LNCAP (cell line): ENCODE measurements around the gene LPXN.

Experiments used
- CTCF ChIP-seq: fragments of 450-650 bp; IDR thresholded peaks from 2 replicates; pipeline ENCODE4 v1.5.1; 2017; ENCODE audit warnings: mild to moderate bottlenecking

Gene LPXN

DNA sequence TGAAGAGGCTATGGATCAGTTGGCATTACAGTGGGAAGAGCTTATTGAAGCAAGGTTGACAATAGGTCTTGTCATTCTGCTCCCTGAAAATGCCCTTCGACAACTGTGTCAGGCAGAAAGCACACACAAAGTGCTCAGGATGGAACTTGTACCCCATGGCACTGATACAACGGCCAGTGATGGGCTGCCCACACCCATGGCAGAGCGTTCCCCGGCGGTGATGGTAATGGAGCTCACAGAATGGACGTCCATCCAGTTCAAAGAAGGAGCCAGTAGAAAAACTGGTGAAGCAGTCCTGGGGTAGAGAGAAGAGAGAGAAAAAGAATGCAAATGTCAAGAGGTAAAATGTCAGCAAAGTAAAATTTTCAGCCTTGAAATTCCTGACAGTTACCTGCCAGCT lies 48.2 kb downstream of the LPXN start:
- no peak for TF ChIP-seq CTCF

- no peak for TF ChIP-seq CTCF
Observed at GRCh38 chr11:58526721-58527120, 48.9 kb downstream of the LPXN start.

DNA sequence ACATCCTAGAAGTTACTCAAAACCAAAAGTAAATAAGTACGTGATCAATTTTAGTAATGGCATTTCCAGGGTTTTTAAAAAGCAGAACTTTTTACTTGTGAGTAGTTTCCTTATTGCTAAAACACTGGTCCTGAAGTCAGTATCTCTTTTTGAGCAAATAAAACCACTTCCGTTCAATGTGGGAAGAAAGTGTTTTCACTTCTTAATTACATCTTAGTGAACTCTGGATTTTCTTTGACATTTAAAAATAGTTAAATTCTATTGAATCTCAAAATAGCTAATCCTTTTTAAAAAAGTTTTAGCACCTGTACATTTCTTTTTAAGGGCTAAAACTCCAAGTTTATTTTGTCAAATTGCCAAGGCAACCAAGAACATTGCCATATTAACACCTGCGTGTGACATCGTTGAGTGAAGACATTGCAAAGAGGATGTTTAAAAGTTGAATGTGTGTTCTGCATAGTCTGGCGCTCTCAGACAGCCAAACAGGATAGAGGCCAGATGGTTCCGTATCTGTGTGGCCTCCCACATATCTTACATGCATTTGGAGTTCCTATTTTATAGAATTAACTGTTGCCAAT lies 50.5 kb downstream of the LPXN start:
- no peak for TF ChIP-seq CTCF

DNA sequence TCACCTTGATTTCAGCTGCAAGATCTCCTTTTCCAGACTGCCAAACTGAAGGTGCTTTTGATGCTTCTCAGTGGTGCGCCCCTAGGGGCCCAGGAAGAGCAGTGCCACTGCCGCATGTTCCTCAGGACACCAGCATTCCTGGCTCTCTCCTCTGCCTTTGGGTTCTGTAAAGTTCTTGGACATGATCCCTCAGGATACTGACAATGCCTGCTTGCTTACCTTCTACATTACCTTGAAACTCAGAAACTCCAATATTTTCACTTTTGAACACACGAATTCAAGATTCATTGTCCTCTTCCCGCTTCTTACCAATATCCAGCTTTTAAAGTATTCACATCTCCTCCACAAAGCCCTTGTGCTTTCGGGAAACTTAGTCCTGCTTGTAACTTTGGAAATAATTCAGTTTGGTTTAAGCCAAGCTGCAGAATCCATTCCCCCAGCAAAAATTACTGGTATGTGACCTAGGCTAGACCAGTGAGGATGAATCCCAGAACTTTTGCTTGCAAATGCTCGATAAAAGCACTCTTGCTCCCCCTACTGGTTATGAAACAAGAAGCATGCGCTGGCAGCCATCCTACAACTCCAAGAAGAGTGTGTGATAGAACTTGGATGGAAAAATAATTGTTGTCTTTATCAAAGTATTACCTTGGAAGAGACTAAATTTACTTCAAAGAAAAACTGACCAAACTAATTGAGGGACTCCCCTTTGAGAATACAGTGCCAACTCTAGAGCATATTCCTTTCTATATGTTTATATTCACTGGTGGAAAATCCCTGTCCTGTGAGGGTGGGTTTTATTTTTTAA lies 51.2 kb downstream of the LPXN start:
- TF ChIP-seq CTCF: peak; percentile 71

DNA sequence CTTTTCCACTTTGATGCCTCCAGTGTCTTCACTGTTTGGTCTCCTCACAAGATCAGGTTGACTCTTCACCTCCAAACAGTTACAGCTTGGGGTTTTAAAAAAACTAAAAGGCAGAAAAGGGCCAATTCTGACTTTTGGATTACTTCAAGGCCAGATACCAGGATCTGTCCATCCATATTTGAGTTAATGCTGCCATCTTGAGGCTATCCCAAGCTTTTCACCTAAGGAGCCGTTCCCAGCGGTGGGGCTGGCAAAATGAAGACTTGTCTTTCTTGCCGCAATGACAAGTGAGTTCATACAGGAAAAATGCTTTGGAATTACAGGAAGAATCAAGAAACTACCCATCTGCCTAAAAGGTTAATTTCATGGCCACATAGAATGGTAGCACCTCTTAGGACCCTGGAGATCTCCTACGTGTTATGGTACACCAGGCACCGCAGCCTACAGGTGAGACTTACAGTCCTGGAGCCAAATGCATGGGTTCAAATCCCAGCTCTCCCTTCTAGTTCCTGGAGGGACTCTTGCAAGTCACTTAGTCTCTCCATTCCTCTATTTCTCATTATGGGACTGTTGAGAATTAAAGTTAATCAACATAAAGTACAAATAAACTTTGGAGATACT lies 61.8 kb downstream of the LPXN start:
- peak; percentile 74 for TF ChIP-seq CTCF

- no peak for TF ChIP-seq CTCF
Observed at GRCh38 chr11:58511636-58512035, 64.0 kb downstream of the LPXN start.

GRCh38 chr11:58509748-58510147 lies 65.9 kb downstream of the LPXN start:
- TF ChIP-seq CTCF: no peak
